SK-N-SH treated with all-trans-retinoic acid at 6 μM for 48 hours (cell line): ENCODE results near the gene PLCB4.

Source experiments
- ATAC-seq: fragments of 200-7000 bp; cut with Tn5 transposase; 3 replicates; pipeline ENCODE4 v1.9.1; 2020; ENCODE audit warnings: mild to moderate bottlenecking, moderate library complexity
- ARNTL ChIP-seq: fragments of 450-650 bp; formaldehyde crosslinking; IDR thresholded peaks from 2 replicates; pipeline ENCODE4 v1.5.0; 2020; ENCODE audit warnings: low read depth, mild to moderate bottlenecking, moderate library complexity, borderline replicate concordance
- BACH2 ChIP-seq: fragments of 250-450 bp; sonication (Bioruptor Pico); IDR thresholded peaks from 2 replicates; pipeline ENCODE4 v1.9.0; 2021; ENCODE audit warnings: mild to moderate bottlenecking, borderline replicate concordance
- CREB5 ChIP-seq: fragments of 250-450 bp; sonication (Bioruptor Pico); IDR thresholded peaks from 2 replicates; pipeline ENCODE4 v1.5.1; 2020; ENCODE audit warnings: low read depth, mild to moderate bottlenecking, moderate library complexity
- CSDC2 ChIP-seq: fragments of 250-450 bp; sonication (Bioruptor Pico); IDR thresholded peaks from 2 replicates; pipeline ENCODE4 v1.5.0; 2020; ENCODE audit warnings: mild to moderate bottlenecking, moderate library complexity
- CSRNP3 ChIP-seq: fragments of 250-450 bp; sonication (Bioruptor Pico); IDR thresholded peaks from 2 replicates; pipeline ENCODE4 v1.5.1; 2021; ENCODE audit warnings: mild to moderate bottlenecking, moderate library complexity
- ESRRG ChIP-seq: fragments of 250-450 bp; sonication (Bioruptor Pico); IDR thresholded peaks from 2 replicates; pipeline ENCODE4 v1.6.1; 2021; ENCODE audit warnings: mild to moderate bottlenecking
- GLIS3 ChIP-seq: fragments of 250-450 bp; sonication (Bioruptor Pico); IDR thresholded peaks from 2 replicates; pipeline ENCODE4 v1.5.0; 2020; ENCODE audit warnings: mild to moderate bottlenecking, moderate library complexity
- ISL1 ChIP-seq: fragments of 250-450 bp; sonication (Bioruptor Pico); IDR thresholded peaks from 2 replicates; pipeline ENCODE4 v2.1.2; 2022; ENCODE audit warnings: mild to moderate bottlenecking, moderate library complexity
- OSR1 ChIP-seq: fragments of 250-450 bp; sonication (Bioruptor Pico); IDR thresholded peaks from 2 replicates; pipeline ENCODE4 v1.8.0; 2022; ENCODE audit warnings: moderate library complexity, mild to moderate bottlenecking, inconsistent platforms
- PATZ1 ChIP-seq: fragments of 250-450 bp; sonication (Bioruptor Pico); IDR thresholded peaks from 2 replicates; pipeline ENCODE4 v1.8.0; 2020; ENCODE audit warnings: mild to moderate bottlenecking, moderate library complexity, borderline replicate concordance
- POU6F1 ChIP-seq: fragments of 250-450 bp; sonication (Bioruptor Pico); IDR thresholded peaks from 2 replicates; pipeline ENCODE4 v1.8.0; 2021; ENCODE audit warnings: low read depth, mild to moderate bottlenecking, moderate library complexity, borderline replicate concordance
- PPARA ChIP-seq: fragments of 250-450 bp; sonication (Bioruptor Pico); IDR thresholded peaks from 2 replicates; pipeline ENCODE4 v1.5.0; 2020; ENCODE audit warnings: mild to moderate bottlenecking, borderline replicate concordance
- RARB ChIP-seq: fragments of 250-450 bp; sonication (Bioruptor Pico); IDR thresholded peaks from 2 replicates; pipeline ENCODE4 v1.8.0; 2021; ENCODE audit warnings: mild to moderate bottlenecking, moderate library complexity
- TCF4 ChIP-seq: fragments of 250-450 bp; sonication (Bioruptor Pico); IDR thresholded peaks from 2 replicates; pipeline ENCODE4 v1.8.0; 2021; ENCODE audit warnings: mild to moderate bottlenecking, moderate library complexity, borderline replicate concordance
- TOX ChIP-seq: fragments of 250-450 bp; sonication (Bioruptor Pico); IDR thresholded peaks from 2 replicates; pipeline ENCODE4 v1.8.0; 2021; ENCODE audit warnings: mild to moderate bottlenecking, moderate library complexity, borderline replicate concordance
- TSHZ2 ChIP-seq: fragments of 250-450 bp; sonication (Bioruptor Pico); IDR thresholded peaks from 2 replicates; pipeline ENCODE4 v1.5.0; 2020; ENCODE audit warnings: mild to moderate bottlenecking, moderate library complexity
- ZC3H10 ChIP-seq: fragments of 250-450 bp; sonication (Bioruptor Pico); IDR thresholded peaks from 2 replicates; pipeline ENCODE4 v1.5.1; 2021; ENCODE audit warnings: mild to moderate bottlenecking, moderate library complexity
- ZFP3 ChIP-seq: fragments of 250-450 bp; sonication (Bioruptor Pico); IDR thresholded peaks from 2 replicates; pipeline ENCODE4 v1.5.0; 2020; ENCODE audit warnings: mild to moderate bottlenecking, moderate library complexity
- ZFP30 ChIP-seq: fragments of 450-650 bp; formaldehyde crosslinking; IDR thresholded peaks from 2 replicates; pipeline ENCODE4 v1.5.0; 2022; ENCODE audit warnings: mild to moderate bottlenecking, moderate library complexity
- ZNF70 ChIP-seq: fragments of 450-650 bp; formaldehyde crosslinking; IDR thresholded peaks from 2 replicates; pipeline ENCODE4 v1.5.0; 2020; ENCODE audit warnings: mild to moderate bottlenecking, moderate library complexity
- ZNF8 ChIP-seq: fragments of 450-650 bp; formaldehyde crosslinking; IDR thresholded peaks from 2 replicates; pipeline ENCODE4 v1.5.0; 2020; ENCODE audit warnings: mild to moderate bottlenecking, moderate library complexity

The PLCB4 gene

GRCh38 chr20:9476174-9476573 lies 407.3 kb downstream of the PLCB4 start:
- ATAC-seq: no peak
- TF ChIP-seq GLIS3 (CRISPR knock-in tag): no peak
- no peak for TF ChIP-seq POU6F1 (CRISPR knock-in tag)
- TF ChIP-seq ZNF70: no peak
- TF ChIP-seq CSDC2 (CRISPR knock-in tag): no peak
- no peak for TF ChIP-seq RARB (CRISPR knock-in tag)
- no peak for TF ChIP-seq ZFP3
- TF ChIP-seq OSR1 (CRISPR knock-in tag): no peak
- TF ChIP-seq BACH2: no peak
- no peak for TF ChIP-seq ZFP30 (CRISPR knock-in tag)
- no peak for TF ChIP-seq ESRRG (CRISPR knock-in tag)
- TF ChIP-seq ZC3H10 (CRISPR knock-in tag): no peak
- TF ChIP-seq TOX: no peak
- no peak for TF ChIP-seq ARNTL (CRISPR knock-in tag)
- TF ChIP-seq ZNF8 (CRISPR knock-in tag): no peak
- TF ChIP-seq PPARA (CRISPR knock-in tag): no peak
- TF ChIP-seq CREB5 (CRISPR knock-in tag): no peak

GRCh38 chr20:9476637-9477036 lies 407.8 kb downstream of the PLCB4 start:
- no peak for ATAC-seq
- TF ChIP-seq PATZ1 (CRISPR knock-in tag): no peak
- TF ChIP-seq ZNF70: no peak
- TF ChIP-seq ESRRG (CRISPR knock-in tag): no peak
- TF ChIP-seq CSRNP3 (CRISPR knock-in tag): no peak
- TF ChIP-seq ZFP30 (CRISPR knock-in tag): no peak
- TF ChIP-seq ISL1: no peak
- TF ChIP-seq TCF4 (CRISPR knock-in tag): no peak
- TF ChIP-seq TOX: no peak
- TF ChIP-seq CREB5 (CRISPR knock-in tag): no peak

GRCh38 chr20:9478771-9479170 lies 409.9 kb downstream of the PLCB4 start:
- ATAC-seq: no peak
- no peak for TF ChIP-seq PATZ1 (CRISPR knock-in tag)
- no peak for TF ChIP-seq ARNTL (CRISPR knock-in tag)
- TF ChIP-seq CREB5 (CRISPR knock-in tag): no peak
- no peak for TF ChIP-seq CSRNP3 (CRISPR knock-in tag)
- TF ChIP-seq TCF4 (CRISPR knock-in tag): no peak
- no peak for TF ChIP-seq TSHZ2 (CRISPR knock-in tag)
- TF ChIP-seq RARB (CRISPR knock-in tag): no peak
